ENCODE data around the gene DPM1. TPM values are rescaled to one million over a fixed set of nuclear protein-coding genes. Genes with fewer than 3 reads are reported as not detected.

DPM1 gene
- 48.4 and 54.9 TPM in 2 replicates for total RNA-seq

GRCh38 chr20:50957798-50958614 is at the start of gene DPM1:
Gene DPM1, minus strand, starts transcription at chr20:50958532. Its CDS starts 9 bp downstream, at chr20:50958523.

GRCh38 chr20:50958615-50959542 is 547 bp upstream of the DPM1 start, which contains the start of gene MOCS3:
Gene MOCS3, plus strand, starts transcription at chr20:50958818. Its CDS starts 25 bp downstream, at chr20:50958843.

GRCh38 chr20:50931306-50932015 is 26.9 kb downstream of the DPM1 start, which contains the start of gene ADNP:
Gene ADNP, minus strand, starts transcription at chr20:50931437. Its CDS starts 27,441 bp downstream, at chr20:50903996.

Other genes starting within 250 kb of the DPM1 start
- 0.11 and 0.26 TPM in 2 replicates for gene PARD6B, start 227.0 kb downstream of the DPM1 start, total RNA-seq
- 0.52 and 0.54 TPM in 2 replicates for gene BCAS4, start 163.5 kb downstream of the DPM1 start, total RNA-seq
- 29.3 and 43.9 TPM in 2 replicates for gene ADNP, start 27.1 kb downstream of the DPM1 start, total RNA-seq
- gene MOCS3, start 286 bp upstream of the DPM1 start, total RNA-seq: 8.4 and 9.5 TPM in 2 replicates
- gene KCNG1, start 64.6 kb upstream of the DPM1 start, total RNA-seq: 1.8 and 2.8 TPM in 2 replicates

All from dermis lymphatic vessel endothelial cell (primary cell).